ENCODE measurements around the gene PCSK5. TPM values are rescaled to one million over a fixed set of nuclear protein-coding genes. Genes with fewer than 3 reads are reported as not detected.

The PCSK5 gene
- total and polyA plus RNA-seq, 4 donors: 0.58 to 3.6 (median 0.82) TPM

DNA sequence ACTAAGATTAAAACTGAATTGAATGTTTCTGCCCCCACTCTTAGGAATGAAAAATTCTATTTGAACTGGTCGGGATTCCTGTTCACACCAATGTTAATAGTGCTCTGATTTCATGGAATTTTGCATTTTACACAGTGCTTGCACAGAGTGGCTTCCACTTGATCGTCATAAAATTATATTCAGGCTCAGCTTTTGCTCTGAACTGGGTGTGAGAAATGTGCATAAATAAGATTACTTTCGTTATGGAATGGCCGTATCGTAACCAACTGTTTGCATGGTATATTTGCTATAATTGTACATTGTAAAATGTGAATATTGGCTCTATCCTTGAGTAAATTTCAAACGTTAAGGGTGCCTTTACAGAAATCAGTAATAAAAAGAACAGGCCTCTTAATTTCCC is 262.9 kb downstream of the PCSK5 start:
- Histone ChIP-seq H3K27ac (ENCODE audit: low read depth in 1 of 2, low read length in 2 of 2) (no peak overlapping the region), H3K4me1 (ENCODE audit: control insufficient read depth in 4 of 4, insufficient read depth in 4 of 4, low read length in 3 of 4) (peaks cover 0 to 6% (median 3%) of the 10 kb centered on the region in 4 donors), H3K27me3 (ENCODE audit: control insufficient read depth in 4 of 4, insufficient read depth in 4 of 4, low read length in 3 of 4) (no peaks in the 10 kb centered on the region), H3K4me3 (ENCODE audit: low read depth in 1 of 3, low read length in 3 of 3) (no peak overlapping the region), H3K9ac (ENCODE audit: low read depth in 1 of 2, low read length in 2 of 2) (no peak overlapping the region), H3K36me3 (ENCODE audit: control insufficient read depth in 4 of 4, insufficient read depth in 3 of 4, low read depth in 1 of 4, low read length in 3 of 4) (no peaks in the 10 kb centered on the region), H3K9me3 (ENCODE audit: control insufficient read depth in 4 of 4, low read length in 3 of 4) (no peaks in the 10 kb centered on the region)
- no peak for DNase-seq (ENCODE audit: low spot score)
- TF ChIP-seq TAF1 (conservative IDR thresholded peaks at IDR 0.05) (no peak), YY1 (IDR thresholded peaks at IDR 0.05) (no peak), HNF4A (conservative IDR thresholded peaks at IDR 0.05) (no peak), RXRA (IDR thresholded peaks at IDR 0.05) (no peak)
- WGBS: 87% methylated on average over 6 of the region's 6 CpGs

DNA sequence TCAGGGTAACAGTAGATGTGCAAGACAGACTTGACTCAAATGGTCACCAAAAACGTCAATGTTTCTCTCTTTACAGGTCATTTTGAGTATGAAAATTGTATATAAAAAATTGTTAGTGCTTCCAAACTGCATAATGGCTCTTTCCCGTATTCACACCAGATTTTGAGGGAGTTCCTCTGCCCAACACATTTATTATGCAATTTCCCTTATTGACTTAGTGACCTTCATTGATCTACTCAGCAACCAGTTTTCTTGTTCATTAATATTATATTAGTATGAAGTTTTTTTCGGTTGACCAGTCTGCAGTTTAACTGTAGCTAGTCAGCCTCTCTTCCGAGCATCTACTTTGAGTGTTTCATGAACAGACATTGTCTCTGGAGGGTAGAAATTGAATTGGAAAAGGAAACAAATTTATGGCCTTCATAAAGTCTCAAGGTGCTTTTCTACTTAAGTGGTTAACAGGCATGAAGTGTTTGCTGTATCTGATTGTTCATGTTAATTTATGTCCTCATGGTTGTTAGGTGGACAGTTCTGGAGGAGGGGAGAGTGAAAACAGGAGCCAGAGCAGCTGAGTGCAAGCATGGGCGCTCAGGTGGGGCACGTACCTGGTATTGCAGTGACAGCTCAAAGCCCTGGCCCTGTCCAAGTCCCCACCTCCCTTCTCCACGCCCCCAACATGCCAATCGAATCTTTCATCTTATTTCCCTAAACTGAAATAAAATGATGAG is 263.6 kb downstream of the PCSK5 start:
- TF ChIP-seq FOXA1 (IDR thresholded peaks at IDR 0.05) (peak; percentile 52), FOXA2 (IDR thresholded peaks at IDR 0.05) (peak; percentile 86), ATF3 (IDR thresholded peaks at IDR 0.05) (no peak)
- Histone ChIP-seq H3K9me3 (ENCODE audit: control insufficient read depth in 4 of 4, low read length in 3 of 4) (no peaks in the 10 kb centered on the region), H3K36me3 (ENCODE audit: control insufficient read depth in 4 of 4, insufficient read depth in 3 of 4, low read depth in 1 of 4, low read length in 3 of 4) (no peaks in the 10 kb centered on the region), H3K27me3 (ENCODE audit: control insufficient read depth in 4 of 4, insufficient read depth in 4 of 4, low read length in 3 of 4) (no peaks in the 10 kb centered on the region), H3K4me3 (ENCODE audit: low read depth in 1 of 3, low read length in 3 of 3) (no peak overlapping the region), H3K9ac (ENCODE audit: low read depth in 1 of 2, low read length in 2 of 2) (no peak overlapping the region), H3K27ac (ENCODE audit: low read depth in 1 of 2, low read length in 2 of 2) (no peak overlapping the region), H3K4me1 (ENCODE audit: control insufficient read depth in 4 of 4, insufficient read depth in 4 of 4, low read length in 3 of 4) (peaks cover 0 to 13% (median 8%) of the 10 kb centered on the region in 4 donors)
- DNase-seq (ENCODE audit: low spot score): no peak
- 73% methylated on average over 8 of the region's 8 CpGs for WGBS

DNA sequence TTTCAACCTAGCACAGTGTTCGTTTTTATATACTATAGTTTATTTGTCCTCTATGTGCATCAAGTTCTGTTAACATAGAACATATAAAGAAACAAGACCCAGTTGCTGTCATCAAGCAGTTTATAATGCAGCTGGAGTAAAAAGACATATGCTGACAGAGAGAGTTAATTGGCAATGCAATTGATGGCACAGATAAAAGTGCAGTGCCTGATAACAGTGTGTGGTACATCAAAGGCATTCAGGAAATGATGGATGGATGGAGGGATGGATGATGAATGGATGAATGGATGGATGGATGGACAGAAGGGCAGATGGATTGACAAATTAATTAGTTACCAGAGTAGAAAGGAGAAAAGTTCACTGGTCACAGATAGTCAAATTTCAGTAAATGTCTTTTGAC is 264.9 kb downstream of the PCSK5 start:
- Histone ChIP-seq H3K27ac (ENCODE audit: low read depth in 1 of 2, low read length in 2 of 2) (no peak overlapping the region), H3K4me1 (ENCODE audit: control insufficient read depth in 4 of 4, insufficient read depth in 4 of 4, low read length in 3 of 4) (peaks cover 0 to 24% (median 10%) of the 10 kb centered on the region in 4 donors), H3K4me3 (ENCODE audit: low read depth in 1 of 3, low read length in 3 of 3) (no peak overlapping the region), H3K27me3 (ENCODE audit: control insufficient read depth in 4 of 4, insufficient read depth in 4 of 4, low read length in 3 of 4) (no peaks in the 10 kb centered on the region), H3K9me3 (ENCODE audit: control insufficient read depth in 4 of 4, low read length in 3 of 4) (no peaks in the 10 kb centered on the region), H3K9ac (ENCODE audit: low read depth in 1 of 2, low read length in 2 of 2) (no peak overlapping the region), H3K36me3 (ENCODE audit: control insufficient read depth in 4 of 4, insufficient read depth in 3 of 4, low read depth in 1 of 4, low read length in 3 of 4) (no peaks in the 10 kb centered on the region)
- 95% methylated on average over 1 of the region's 1 CpG for WGBS
- DNase-seq (ENCODE audit: low spot score): no peak
- no peak for TF ChIP-seq JUND (IDR thresholded peaks at IDR 0.05)
- TF ChIP-seq MAX (IDR thresholded peaks at IDR 0.05): no peak
- no peak for TF ChIP-seq NR2F2 (IDR thresholded peaks at IDR 0.05)
- TF ChIP-seq HNF4A (conservative IDR thresholded peaks at IDR 0.05): no peak
- no peak for TF ChIP-seq HNF4G (IDR thresholded peaks at IDR 0.05)
- TF ChIP-seq ATF3 (IDR thresholded peaks at IDR 0.05): no peak
- TF ChIP-seq FOXA2 (IDR thresholded peaks at IDR 0.05): no peak
- TF ChIP-seq CTCF (IDR thresholded peaks at IDR 0.05; ENCODE audit: low read depth, low read length, missing input control): no peak
- TF ChIP-seq, protein P1, sequence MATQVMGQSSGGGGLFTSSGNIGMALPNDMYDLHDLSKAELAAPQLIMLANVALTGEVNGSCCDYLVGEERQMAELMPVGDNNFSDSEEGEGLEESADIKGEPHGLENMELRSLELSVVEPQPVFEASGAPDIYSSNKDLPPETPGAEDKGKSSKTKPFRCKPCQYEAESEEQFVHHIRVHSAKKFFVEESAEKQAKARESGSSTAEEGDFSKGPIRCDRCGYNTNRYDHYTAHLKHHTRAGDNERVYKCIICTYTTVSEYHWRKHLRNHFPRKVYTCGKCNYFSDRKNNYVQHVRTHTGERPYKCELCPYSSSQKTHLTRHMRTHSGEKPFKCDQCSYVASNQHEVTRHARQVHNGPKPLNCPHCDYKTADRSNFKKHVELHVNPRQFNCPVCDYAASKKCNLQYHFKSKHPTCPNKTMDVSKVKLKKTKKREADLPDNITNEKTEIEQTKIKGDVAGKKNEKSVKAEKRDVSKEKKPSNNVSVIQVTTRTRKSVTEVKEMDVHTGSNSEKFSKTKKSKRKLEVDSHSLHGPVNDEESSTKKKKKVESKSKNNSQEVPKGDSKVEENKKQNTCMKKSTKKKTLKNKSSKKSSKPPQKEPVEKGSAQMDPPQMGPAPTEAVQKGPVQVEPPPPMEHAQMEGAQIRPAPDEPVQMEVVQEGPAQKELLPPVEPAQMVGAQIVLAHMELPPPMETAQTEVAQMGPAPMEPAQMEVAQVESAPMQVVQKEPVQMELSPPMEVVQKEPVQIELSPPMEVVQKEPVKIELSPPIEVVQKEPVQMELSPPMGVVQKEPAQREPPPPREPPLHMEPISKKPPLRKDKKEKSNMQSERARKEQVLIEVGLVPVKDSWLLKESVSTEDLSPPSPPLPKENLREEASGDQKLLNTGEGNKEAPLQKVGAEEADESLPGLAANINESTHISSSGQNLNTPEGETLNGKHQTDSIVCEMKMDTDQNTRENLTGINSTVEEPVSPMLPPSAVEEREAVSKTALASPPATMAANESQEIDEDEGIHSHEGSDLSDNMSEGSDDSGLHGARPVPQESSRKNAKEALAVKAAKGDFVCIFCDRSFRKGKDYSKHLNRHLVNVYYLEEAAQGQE (IDR thresholded peaks at IDR 0.05): no peak
- TF ChIP-seq RXRA (IDR thresholded peaks at IDR 0.05): no peak
- TF ChIP-seq RAD21 (IDR thresholded peaks at IDR 0.05): no peak
- no peak for TF ChIP-seq FOXA1 (IDR thresholded peaks at IDR 0.05)
